Measurements from ENCODE around the gene WIPI1.

GRCh38 chr17:68437979-68438822 is 19.1 kb downstream of the WIPI1 start:
- TF ChIP-seq CTCF (IDR thresholded peaks at IDR 0.05; ENCODE audit: poor library complexity) (no peak), EZH2 (IDR thresholded peaks at IDR 0.05; ENCODE audit: borderline replicate concordance) (no peak), EZH2phosphoT487 (IDR thresholded peaks at IDR 0.05; ENCODE audit: low read depth, severe bottlenecking, unreplicated experiment) (no peak)
